NCI-H2227 (cell line): ENCODE data around the gene SETD4.

Experiments
- DNase-seq: peaks from one replicate; lab custom pipeline; 2025; ENCODE audit not compliant: unreplicated experiment; lab: John Stamatoyannopoulos, UW

SETD4 gene

GRCh38 chr21:36048357-36048756 is 12.0 kb downstream of the SETD4 start:
- no peak for DNase-seq

- DNase-seq, result no peak
Observed at GRCh38 chr21:36047139-36047538, 13.2 kb downstream of the SETD4 start.

- DNase-seq, result no peak
Observed at GRCh38 chr21:36045993-36046392, 14.3 kb downstream of the SETD4 start.

GRCh38 chr21:36044056-36044455 is 16.3 kb downstream of the SETD4 start:
- no peak for DNase-seq

- DNase-seq, result no peak
Observed at GRCh38 chr21:36041910-36042309, 18.4 kb downstream of the SETD4 start.

- no peak for DNase-seq
Observed at GRCh38 chr21:36040389-36040788, 19.9 kb downstream of the SETD4 start.

- no peak for DNase-seq
Observed at GRCh38 chr21:36039861-36040260, 20.5 kb downstream of the SETD4 start.

- DNase-seq, result no peak
Observed at GRCh38 chr21:36038701-36039497, 21.4 kb downstream of the SETD4 start.

- DNase-seq, result peak; percentile 40
Observed at GRCh38 chr21:36035381-36035791, 24.9 kb downstream of the SETD4 start.

GRCh38 chr21:36034211-36034913 is 26.0 kb downstream of the SETD4 start:
- no peak for DNase-seq

- DNase-seq, result no peak
Observed at GRCh38 chr21:36032647-36033406, 27.5 kb downstream of the SETD4 start.

- DNase-seq, result no peak
Observed at GRCh38 chr21:36030581-36031189, 29.6 kb downstream of the SETD4 start.

GRCh38 chr21:36029309-36029708 is 31.0 kb downstream of the SETD4 start:
- DNase-seq, result no peak

GRCh38 chr21:36028127-36029069 is 31.9 kb downstream of the SETD4 start:
- DNase-seq, result peak; percentile 81

- DNase-seq, result no peak
Observed at GRCh38 chr21:36027347-36027746, 33.0 kb downstream of the SETD4 start.

GRCh38 chr21:36024782-36025181 is 35.5 kb downstream of the SETD4 start:
- no peak for DNase-seq

GRCh38 chr21:36023092-36023480 is 37.2 kb downstream of the SETD4 start:
- no peak for DNase-seq

GRCh38 chr21:36022427-36023091 is 37.8 kb downstream of the SETD4 start:
- no peak for DNase-seq

- no peak for DNase-seq
Observed at GRCh38 chr21:36021251-36021837, 39.0 kb downstream of the SETD4 start.
